ENCODE measurements around the gene GNA12.

The GNA12 gene

DNA sequence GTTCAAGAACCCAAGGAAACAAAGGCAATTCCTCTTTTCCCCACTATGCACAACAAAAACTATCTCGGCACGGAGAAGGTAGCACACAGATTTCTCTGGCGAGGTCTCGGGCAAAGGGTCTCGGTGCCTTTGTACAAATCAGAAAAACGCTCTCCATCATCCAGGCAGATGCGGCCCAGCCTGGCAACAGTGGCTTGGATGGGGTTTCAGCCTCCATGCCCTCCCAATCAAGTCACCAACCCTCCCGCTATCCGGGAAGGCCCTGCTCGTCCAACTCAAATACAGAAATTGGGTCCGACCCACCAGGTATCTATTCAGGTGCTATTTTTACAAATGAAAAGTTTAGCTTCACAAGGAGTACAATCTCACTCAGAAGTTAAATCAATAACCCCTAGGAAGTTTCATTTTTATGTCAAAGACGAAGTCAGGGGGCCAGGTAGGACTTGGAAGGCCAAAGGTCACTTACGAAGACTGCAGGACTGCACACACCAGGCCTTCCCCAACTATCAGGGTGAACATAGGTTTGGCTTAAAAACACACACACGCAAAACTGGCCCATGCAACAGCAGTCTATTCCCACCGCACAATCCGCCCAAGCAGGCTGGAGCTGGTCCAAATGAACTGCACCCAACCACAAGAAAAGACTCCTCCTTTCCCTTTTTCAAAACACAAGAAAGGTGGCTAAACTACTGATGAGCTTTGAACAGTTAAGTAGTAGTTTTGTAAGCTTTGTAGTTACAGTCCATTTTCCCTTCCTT, 43.0 kb downstream of the GNA12 start:
- TF ChIP-seq, protein P1, sequence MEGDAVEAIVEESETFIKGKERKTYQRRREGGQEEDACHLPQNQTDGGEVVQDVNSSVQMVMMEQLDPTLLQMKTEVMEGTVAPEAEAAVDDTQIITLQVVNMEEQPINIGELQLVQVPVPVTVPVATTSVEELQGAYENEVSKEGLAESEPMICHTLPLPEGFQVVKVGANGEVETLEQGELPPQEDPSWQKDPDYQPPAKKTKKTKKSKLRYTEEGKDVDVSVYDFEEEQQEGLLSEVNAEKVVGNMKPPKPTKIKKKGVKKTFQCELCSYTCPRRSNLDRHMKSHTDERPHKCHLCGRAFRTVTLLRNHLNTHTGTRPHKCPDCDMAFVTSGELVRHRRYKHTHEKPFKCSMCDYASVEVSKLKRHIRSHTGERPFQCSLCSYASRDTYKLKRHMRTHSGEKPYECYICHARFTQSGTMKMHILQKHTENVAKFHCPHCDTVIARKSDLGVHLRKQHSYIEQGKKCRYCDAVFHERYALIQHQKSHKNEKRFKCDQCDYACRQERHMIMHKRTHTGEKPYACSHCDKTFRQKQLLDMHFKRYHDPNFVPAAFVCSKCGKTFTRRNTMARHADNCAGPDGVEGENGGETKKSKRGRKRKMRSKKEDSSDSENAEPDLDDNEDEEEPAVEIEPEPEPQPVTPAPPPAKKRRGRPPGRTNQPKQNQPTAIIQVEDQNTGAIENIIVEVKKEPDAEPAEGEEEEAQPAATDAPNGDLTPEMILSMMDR (IDR thresholded peaks at IDR 0.05), result no peak
- TF ChIP-seq ZFX (IDR thresholded peaks at IDR 0.05; ENCODE audit: borderline replicate concordance), result no peak
- H3K27ac ChIP-seq, result no peak overlapping the region

DNA sequence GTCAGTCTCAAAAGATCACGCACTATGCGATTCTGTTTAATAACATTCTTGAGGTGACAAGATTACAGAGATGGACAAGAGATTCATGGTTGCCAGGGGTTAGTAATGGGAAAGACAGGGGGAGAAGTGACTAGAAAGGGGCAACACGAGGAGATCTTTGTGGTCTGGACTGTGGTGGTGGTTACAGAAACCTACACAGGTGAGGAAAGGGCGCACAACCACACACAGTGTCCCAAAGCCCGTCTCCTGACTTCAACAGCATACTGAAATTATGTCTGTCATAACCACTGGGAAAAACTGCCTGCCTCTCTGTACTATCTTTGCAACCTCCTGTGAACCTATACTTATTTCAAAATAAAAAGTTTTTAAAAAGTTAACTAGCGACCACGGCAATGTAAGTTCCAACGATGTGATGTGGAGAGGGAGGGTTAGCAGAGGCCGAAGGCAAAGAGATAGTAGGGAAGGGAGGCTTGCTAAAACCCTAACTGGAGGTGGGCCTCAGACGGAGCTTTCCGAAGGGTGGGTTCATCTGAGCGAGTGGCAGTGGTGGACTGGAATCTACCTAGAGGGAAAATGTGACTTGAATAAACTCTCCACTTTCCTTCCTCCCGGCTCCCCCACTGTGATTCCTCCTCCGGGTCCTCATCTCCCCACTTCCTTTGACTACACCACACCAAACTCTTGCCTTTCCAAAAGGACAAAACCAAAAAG, 43.7 kb downstream of the GNA12 start:
- H3K27ac ChIP-seq, result no peak overlapping the region
- TF ChIP-seq ZFX (IDR thresholded peaks at IDR 0.05; ENCODE audit: borderline replicate concordance), result no peak
- TF ChIP-seq, protein P1 (IDR thresholded peaks at IDR 0.05), result no peak

- H3K27ac ChIP-seq, result no peak overlapping the region
- TF ChIP-seq ZFX (IDR thresholded peaks at IDR 0.05; ENCODE audit: borderline replicate concordance), result no peak
- TF ChIP-seq, protein P1 (IDR thresholded peaks at IDR 0.05), result no peak
Observed at GRCh38 chr7:2799253-2799652, 44.9 kb downstream of the GNA12 start.

GRCh38 chr7:2798669-2799068, 45.4 kb downstream of the GNA12 start:
- no peak for TF ChIP-seq ZFX (IDR thresholded peaks at IDR 0.05; ENCODE audit: borderline replicate concordance)
- TF ChIP-seq, protein P1 (IDR thresholded peaks at IDR 0.05), result no peak

DNA sequence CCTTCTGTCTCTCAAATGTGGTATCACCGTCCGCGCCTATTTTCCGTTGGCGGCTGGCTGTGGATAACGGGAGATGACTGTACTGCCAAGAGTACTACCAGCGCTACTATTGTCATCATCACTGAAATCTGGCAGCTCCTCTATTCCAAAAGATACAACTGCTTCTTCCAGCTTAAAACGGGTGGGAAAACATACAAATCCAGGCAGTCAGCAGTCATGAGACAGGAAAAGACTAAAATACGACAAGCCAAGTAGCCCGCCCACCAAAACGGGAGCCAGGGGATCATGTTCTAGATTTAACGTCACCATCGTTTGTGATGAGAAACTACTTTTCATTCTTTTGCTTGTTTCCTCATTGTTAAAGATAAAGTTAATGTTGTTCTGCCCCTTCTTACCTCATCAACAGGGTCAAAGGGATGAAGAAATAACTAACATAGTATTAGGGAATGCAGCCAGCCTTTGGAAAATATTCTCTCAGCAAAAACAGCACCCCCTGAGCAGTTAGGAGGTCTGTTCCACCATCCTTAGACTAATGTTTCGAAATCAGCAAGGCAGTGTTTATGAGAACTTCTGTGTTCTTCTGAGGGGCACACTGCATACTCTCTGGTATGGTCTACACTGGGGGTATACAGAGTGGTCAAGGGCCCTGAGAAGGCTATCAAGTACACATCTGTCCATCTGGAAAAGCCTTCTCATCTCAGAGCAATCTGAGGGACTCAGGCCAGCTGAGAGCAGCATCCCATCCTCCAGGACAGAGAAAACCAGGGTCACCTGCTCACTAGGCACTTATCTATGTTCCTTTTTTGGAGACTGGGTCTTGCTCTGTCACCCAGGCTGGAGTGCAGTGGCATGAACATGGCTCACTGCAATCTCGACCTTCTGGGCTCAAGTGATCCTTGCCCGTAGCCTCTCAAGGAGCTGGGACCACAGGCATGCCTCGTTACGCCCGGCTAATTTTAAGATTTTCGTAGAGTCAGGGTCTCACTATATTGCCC, 47.5 kb downstream of the GNA12 start:
- TF ChIP-seq ZFX (IDR thresholded peaks at IDR 0.05; ENCODE audit: borderline replicate concordance), result no peak
- TF ChIP-seq, protein P1 (IDR thresholded peaks at IDR 0.05), result no peak
- H3K27ac ChIP-seq, result no peak overlapping the region

More at GRCh38 chr7:2798669-2799068, 45.4 kb downstream of the GNA12 start:
- no peak overlapping the region for H3K27ac ChIP-seq

GRCh38 chr7:2795906-2796305, 48.2 kb downstream of the GNA12 start:
- no peak overlapping the region for H3K27ac ChIP-seq
- TF ChIP-seq, protein P1 (IDR thresholded peaks at IDR 0.05), result no peak
- TF ChIP-seq ZFX (IDR thresholded peaks at IDR 0.05; ENCODE audit: borderline replicate concordance), result no peak

All from 22Rv1 (cell line).